Left hindlimb (tissue), 1 donor: Measurements from ENCODE around the gene KRT2.
A peak's percentile ranks its signal among the peaks of the same experiment; 100 is the strongest.

ENCODE experiments used
- DNase-seq: peaks from one replicate; pipeline ENCODE4 v3.0.0-alpha.2; 2018

KRT2 gene

DNA sequence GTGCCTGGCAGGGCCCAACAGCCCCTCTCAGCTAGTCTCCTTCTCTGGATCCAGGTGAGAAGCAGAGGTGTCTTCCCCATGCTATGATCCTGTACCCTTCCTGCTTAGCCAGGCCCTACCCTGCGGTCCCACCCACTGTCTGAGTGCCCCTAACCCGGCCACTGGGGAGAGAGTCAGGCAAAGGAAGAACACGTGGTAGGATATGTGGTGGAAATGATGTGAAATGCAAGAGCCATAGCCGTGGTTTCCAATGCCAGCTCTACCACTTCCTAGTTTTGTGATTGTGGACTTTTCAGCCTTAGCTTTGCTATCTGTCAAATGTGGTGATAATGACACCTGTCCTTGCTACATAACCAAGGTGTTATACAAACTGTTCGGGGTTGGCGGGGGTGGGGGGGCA is 15.8 kb downstream of the KRT2 start:
- no peak for DNase-seq

DNA sequence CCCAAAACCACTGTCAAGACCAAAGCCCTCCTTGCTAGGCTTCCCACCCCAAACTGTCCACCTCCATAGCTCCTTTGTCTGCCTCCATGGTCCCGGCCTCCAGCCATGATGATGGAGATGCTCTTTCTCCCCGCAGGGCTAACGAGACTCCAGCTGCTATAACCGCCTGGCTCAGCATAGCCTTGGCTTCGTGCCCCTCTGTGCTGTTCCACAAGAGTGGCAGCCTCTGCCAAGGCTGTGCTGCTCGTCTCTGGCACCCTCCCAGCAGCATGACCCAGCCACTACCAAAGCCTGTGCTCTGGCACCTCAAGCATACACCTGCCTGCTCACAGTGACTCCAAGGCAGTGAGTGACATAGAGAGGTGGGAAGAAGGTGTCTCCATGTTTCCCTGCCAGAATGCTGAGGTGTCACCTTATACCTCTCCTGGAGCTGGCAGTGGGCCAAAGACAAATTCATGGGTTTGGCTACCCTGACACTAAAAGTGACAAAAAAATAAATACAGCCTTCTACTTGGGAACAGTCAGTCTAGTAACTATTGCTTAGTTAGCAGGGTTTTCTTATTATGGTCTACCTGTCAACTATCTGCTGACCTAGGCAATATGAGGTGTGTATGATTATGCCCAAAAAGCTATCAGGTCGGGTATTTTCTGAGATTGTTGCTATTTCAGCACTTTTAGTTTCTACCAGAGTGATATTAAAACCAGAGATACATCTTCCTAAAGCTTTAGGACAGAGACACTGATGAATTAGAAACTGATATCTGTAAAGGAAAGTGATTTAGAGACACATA is 17.6 kb downstream of the KRT2 start:
- DNase-seq = peak; percentile 36

DNA sequence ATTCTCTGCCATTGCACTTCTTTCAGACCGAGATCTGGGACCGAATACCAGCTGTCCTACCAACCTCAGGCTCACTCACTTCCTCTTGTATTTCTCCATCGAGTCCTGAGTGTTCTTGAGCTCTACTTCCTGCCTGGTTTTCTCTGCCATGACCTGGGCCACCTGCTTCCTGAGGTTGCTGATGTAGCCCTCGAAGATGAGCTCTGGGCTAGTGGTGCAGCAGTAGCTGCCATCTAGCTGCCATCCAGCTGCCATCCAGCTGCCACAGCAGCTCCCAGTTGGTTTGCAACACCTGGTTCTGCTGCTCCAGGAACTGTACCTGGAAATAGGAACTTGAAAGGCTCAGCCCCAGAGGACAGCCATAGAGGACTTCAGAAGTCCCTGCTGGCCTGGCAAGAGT is 18.6 kb downstream of the KRT2 start:
- DNase-seq = no peak

DNA sequence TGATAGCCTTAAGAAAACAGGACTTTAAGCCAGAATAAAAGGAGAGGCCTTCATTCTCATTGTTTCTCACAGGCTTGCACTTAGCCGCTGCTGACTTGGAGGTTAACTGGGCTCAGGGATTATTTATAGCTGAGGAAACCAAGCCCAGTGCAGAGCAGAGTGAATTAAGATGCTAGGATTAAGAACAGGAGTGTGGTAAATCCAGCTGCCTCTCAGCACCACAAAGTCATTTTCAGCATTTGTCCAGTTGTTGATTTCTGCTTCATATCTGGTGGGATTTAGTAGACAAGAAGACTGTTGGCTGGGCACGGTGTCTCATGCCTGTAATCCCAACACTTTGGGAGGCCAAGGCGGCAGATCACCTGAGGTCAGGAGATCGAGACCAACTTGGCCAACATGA is 19.4 kb downstream of the KRT2 start:
- DNase-seq = no peak

DNA sequence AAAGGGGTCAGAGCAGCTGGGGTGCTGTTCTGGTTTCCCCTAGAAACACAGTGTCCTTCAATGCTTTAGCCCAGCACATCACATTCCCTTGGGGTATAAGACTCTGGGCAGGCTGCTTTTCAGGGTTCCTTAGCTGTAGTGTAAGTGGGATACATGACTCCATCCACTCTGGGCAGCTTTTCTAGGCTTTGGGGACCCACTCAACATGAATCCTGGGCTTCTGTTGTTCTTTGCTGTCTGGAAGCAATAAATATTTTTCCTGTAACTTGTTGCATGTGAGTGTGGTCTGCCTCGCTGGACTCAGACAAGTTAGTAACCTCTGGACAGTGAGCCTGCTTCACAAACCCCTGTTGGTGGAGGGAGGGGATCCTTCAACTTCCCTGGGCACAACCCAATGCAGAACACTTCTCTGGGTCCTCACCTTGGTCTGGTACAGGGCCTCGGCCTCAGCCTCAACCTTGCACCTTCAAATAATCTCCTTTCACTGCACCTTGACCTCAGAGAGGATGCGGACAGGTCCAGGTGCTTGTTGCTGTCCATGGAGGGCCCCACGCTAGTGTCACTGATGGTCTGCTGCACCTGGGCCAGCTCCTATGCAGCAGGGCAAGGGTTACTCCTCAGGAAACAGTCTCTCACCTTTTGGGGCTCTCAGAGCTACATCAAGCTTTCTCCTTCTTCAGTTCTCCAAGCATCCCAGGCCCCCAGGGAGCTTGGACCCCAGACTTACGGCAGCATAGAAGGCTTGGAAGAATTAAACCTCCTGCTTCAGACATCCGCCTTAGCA is 20.1 kb downstream of the KRT2 start:
- DNase-seq = no peak

DNA sequence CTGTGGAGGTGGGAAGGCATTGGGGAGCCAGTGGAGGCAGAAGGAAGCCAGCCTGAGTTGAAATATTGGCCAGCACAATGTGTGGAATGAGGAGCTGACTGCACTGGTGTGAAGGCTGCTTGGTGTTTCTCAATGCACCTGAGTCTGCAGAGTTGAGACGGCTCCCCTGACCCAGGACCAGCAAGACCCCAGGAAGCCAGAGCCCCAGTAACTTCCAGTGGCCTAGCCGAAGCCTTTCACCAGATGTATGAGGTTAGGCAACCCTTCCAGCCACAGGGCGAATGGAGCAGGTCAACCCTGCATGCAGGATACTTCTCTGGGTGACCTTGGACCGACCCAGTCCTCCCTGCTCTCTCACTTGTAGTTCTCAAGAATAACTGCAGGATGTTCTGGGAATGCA is 20.7 kb downstream of the KRT2 start:
- no peak for DNase-seq

DNA sequence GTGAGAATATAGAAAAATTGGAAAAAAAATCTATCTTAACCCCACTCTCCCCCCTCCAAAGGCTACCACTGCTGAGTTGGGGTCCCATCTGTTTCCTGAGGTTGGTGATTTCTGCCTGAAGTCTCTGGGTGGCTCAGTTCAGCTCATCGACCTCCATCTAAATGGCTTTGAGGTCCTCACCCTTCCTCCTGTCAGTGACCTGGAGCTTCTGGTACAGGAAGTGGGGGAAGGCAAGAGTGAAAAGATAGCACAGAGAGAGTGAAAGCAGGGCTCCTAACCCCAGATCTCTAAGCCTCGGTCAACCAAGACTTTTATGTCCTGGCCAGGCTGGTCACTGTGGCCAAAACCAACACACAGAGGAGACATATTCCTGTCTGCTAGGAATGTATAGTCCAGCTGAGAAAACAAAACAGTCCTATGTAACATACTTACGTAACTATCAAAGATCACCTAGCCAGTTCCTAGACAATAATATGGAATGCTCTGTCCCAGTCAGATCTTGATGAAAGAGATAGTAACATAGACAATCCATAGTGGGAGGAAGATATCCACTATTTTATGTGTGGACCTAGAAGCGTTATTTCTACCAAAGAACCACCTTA is 21.3 kb downstream of the KRT2 start:
- DNase-seq = no peak

DNA sequence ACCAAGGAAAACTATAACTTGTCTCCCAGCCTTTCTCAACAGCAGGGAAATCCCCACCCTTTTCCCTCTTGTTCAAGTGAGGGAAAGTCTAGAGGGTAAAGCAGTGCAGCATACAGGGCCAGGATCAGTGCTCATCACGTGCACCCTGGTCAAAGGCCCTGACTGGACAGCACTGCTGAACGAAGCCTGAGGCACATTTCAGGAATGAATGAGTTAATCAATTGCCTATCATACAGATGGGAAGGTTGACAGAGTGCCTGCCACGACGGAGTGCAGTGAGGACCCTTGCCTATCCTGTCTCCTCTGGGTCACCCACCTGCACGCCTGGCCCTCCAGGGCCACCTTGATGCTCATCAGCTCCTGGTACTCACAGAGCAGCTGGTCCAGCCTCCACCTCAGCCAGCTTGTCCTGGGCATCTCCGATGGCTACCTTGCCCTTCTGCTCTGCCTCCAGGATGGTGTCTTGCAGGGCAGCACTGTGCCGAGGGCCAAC is 22.0 kb downstream of the KRT2 start:
- no peak for DNase-seq

DNA sequence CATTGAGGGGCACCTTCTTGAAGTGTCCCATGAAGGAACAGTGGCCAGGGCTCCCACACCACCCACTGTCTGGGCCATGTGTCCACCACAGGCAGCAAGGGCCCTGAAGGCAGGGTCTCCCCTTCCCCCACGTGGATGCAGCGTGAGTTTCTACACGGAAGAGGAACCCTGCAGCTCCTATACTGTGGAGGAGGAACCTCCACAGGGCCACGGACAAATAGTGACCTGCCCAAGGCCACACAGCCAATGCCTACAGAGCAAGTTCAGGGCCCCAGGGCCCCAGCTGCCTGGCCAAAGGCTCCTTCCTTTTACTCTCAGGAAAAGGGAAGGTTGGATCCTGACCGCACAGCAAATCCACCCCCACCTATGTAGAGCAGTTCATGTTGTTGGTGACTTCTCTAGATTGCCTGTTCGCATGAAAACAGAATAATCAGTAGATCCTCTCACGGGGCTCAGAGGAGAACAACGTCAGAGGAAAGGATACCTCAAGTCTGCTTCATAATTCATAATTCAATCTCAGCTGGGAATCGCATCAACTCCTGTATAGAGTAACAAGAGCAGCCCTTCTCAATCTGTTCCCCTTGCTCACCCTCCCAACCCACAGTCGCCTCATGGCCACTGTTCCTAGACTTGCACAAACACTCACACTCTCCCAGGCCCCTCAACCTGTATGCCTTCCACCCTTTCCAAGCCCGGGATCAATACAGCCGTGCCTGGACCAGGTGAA is 22.6 kb downstream of the KRT2 start:
- DNase-seq = no peak

DNA sequence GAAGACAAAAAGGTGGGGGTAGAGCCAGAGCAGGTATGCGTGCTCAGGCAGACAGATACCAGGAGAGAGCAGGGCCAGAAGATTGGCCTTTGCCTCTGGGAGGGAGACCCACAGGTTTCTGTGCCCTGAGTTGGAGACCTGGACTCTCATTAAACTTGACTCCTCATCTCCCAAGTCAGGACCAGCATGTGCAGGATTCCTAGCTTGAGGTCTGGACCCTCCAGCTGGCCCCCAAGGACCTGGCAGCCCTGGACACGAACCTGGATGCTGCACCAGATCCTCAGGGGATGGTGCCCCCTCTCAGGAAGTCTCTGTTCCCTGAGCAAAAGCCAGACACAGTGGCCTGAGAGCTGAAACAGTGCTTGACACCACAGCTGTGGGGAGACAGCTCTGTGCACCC is 23.2 kb downstream of the KRT2 start:
- DNase-seq = no peak

DNA sequence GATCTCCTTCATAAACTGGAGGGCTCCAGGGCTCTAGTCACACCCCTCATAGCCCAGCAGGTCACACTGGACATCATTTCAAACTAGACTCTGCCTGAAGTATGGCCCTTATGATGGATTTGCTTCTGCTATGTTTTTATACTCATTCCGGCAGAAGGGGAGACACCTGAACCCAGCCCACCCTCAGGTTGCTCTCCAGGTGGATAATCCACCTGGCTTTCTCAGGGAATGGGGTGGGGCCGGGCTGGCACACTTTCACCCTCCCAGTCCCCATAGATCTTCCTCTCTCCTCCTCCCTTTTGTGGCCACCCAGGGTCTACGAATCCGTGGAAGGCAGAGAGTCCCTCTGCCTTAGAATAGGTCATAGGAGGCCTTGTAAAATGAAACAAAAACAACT is 23.9 kb downstream of the KRT2 start:
- no peak for DNase-seq

DNA sequence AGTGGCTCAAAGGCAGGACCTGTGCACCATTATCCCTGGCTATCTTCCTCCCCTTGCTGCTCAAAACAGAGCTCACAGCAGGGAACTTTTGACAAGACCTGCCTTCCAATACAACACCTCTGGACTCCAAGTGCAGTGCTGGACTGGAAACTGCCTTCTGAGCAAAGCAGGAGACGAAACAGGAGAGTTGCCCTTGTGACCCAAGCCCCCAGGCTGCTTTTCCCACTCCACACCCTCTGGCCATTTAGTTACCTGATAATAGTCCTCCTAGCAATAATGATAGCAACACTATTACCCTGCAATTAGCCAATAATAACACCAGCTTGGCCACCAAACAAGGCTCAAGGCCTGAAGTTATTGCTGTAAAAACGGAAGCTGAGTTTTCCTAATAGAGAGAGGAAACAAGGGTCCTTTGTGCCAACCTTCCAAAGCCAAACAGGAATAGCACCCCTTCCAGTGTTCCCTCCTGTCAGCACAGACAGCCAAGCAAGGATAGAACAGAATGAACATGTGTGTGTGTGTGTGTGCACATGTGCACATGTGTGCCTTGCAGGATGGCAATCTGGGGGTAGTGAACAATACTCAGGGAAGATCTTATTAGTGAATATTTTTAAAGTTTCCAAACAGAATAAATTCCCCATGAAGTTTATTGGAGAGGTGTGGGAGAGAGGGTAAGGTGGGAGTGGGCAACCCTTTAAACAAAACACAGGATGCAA is 24.5 kb downstream of the KRT2 start:
- DNase-seq = no peak

DNA sequence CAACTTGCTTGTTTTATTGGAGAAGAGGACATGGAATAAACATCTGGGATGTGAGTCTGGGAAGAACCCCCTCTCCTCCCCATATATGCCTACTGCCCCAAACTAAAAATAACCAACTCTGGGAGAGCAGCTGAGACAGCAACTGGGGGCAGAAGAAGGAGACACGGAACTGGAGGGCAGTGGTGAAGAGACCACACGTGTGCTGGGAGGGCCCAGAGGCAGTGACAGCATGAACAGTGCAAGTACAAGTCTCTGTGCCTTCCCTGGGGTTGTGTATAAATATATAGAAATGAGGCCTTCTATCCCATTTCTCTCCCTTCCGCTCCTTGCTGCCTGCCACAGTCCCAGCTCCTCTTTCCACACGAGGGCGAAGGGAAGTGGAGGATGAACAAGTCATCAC is 29.7 kb downstream of the KRT2 start:
- DNase-seq = no peak

DNA sequence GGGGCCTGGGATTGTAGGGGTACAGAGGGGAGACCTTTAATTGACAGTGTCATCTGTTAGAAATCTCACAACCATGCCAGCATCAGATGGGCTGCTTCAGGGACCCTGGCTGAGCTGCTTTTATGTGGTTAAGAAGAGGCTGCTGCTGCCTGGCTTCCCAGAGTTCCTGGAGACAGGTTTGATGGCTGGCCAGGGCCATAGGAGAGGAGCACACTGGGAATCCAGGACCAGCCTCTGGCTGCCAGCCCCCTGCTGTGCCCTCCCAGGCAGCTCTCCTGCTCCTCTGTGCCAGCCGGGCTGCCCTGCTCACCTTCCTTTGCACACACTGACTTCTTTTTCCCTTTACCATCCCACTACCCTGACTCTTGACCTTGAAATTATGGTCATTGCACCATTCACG is 33.1 kb downstream of the KRT2 start:
- DNase-seq = no peak

DNA sequence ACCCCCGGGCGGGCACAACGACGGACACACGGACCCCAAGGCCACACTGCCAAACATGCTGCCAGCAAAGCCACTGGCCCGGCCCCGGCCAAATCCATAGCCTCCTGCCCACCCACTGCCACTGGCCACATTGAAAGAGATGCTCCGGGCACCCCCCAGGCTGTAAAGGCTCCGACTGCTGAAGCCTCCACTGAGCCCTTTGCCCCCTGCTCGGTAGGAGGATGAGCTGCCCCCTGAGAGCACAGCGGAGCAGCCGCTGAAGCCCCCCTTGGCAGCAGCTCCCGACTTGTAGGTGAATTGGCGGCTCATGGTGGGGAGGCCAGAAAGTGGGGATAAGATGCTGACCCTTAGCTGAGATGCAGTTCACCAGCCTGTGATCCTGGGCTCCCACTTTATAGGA is 33.8 kb downstream of the KRT2 start, which contains the start of gene KRT73:
Gene KRT73, minus strand, starts transcription at position 344 of the 400 bp plus-strand sequence. Its CDS starts 35 bp downstream, at position 309.
- no peak for DNase-seq

DNA sequence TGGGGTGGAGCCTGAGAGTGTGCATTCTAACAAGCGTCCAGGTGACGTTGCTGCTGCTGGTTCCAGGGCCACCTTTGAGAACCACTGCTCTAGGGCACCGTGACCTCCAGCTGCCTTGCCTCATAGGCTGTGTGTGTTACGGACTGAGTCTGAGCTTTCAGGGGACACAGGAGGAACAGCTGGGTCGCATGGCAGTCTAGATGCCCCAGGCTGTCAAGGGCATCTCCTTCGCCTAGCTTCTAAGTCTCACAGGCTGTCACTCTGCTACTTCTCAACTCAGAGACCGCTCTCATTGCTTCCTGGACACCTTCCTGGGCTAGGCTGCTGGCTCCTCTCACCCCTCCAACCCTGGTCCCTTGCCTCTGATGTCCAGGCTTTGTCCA is 34.6 kb downstream of the KRT2 start:
- DNase-seq = no peak

DNA sequence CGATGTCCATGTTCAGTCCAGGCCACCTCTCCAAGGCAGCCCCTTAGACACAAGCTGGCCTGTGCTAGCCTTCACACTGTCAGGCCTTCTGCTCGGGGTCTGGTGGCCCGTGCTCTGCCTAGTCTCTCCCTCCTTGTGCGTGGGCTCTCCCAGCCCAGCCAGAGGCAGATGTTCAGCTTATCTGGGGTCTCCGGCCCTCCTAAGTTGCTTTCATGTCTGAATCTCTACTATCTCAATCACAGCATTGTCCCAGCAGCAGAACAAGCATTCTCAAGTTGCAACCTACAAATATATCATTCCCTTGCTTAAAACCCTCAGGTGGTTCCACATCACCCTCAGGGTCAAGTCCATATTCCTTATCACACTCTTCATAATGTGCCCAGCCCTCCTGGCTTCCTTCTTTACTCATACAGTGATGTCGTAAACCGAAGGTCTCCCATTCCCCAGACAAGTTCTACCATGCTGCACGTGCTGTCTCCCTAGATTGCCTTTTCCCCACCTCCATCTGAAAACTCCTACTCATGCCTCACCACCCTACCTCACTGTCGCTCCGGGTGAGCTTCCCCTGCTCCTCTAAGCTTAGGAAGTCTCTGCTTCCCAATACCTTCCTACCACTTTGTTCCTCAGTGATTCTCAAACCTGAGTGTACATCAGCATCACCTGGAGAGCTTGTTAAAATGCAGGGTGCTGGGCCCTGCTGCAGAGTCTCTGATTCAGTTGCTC is 35.2 kb downstream of the KRT2 start:
- DNase-seq = no peak

DNA sequence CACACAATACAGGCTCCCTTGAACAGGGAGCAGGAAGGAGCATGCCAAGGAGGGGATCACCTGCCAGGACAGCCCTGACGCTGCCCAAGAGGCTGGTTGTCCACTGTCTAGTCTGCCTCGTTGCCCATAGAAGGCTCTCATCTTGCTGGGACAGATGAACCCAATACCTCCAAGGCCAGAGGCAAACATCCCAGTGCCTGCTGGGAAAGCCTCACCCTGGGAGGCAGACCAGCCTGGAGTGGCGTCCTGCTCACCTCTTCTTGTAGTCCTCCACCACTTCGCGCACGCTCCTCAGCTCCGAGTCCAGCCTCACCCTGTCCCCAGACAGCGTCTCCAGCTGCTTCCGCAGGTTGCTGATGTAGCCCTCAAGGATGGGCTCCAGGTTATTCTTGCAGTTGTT is 36.1 kb downstream of the KRT2 start:
- DNase-seq = no peak

DNA sequence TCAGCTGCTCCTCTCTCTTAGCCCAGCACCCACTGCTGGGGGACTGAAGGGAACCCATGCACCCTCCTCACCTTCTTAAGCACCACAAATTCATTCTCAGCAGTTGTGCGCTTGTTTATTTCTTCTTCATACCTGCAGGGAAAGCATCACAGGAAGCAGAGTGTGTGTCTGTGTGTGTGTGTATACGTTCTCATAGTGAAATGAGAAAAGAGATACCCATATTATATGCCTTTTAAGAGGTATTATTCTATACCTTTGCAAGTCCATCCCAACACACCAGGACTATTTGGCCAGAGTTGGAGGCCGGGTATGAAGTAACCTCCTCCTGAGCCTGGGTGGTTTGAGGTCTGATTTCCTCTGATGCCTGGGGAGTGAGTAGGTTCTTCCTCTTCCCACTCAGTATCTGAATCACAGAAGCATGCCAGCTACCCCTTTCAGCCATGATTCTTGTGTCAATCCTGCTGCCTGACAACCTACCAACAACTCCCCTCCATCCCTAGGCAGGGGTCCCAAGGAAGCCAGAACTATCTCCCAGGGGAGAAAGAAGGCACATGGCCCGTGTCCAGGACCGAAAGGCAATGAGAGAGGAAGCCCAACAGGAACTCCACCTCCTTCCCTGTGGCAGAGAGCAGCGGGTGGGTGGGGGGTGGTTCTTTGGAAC is 36.7 kb downstream of the KRT2 start:
- DNase-seq = no peak

DNA sequence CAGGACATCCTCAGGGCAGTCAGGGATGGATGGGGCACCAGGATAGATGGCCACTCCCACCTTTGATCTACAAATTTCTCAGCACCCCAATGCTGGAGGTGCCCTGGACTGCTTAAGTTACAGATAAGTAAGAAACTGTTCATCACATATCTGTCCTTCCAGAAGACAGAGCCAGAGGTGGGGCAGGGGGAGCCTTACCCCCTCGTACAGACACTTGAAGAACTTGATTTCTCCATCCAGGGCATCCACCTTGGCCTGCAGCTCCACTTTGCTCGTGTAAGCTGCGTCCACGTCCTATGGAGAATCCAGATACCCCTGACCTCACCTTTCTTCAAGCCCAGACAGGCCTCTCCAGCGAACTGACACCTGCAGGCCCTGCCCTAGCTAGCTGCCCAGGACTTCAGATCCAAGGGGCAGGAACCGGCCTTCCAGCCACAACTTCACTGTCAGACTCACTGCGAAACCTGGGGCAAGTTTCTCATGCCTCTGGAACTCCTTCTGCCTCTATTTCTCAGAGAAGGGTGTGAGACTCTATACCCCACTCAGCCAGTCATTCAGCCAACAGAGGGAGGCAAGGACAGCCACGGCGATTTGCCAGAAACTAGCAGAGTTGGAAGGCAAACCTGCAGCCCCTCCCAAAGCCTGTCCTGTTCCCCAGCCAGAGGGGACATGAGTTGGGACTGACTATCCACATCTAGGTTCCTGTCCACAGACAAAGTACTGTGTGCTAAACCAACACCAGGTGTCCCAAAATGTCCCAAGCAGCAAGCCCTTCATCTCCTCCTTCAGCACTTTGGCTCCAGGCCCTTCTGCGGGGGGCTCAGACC is 37.4 kb downstream of the KRT2 start:
- no peak for DNase-seq
